Liver (tissue), 9 donors: Measurements from ENCODE around the gene DDR1. TPM values are rescaled to one million over a fixed set of nuclear protein-coding genes. Genes with fewer than 3 reads are reported as not detected.

Experiments used
- DNase-seq: peaks from one replicate; pipeline ENCODE4 v3.0.0-alpha.2; 2017; ENCODE audit warnings: low spot score
- H3K27ac ChIP-seq, 2 donors: one replicate each; pipeline ENCODE4 v1.7.0; 2013; ENCODE audit warnings: inconsistent platforms in 2 of 2, low read length in 2 of 2, control low read depth in 1 of 2, low read depth in 1 of 2, mild to moderate bottlenecking in 1 of 2
- H3K27me3 ChIP-seq, 4 donors: one replicate each; pipeline versions ENCODE4 v1.6.1 to v1.7.0; 2013; ENCODE audit warnings: low read length in 3 of 4, inconsistent platforms in 1 of 4, mild to moderate bottlenecking in 1 of 4, moderate library complexity in 1 of 4; ENCODE audit not compliant: control insufficient read depth in 4 of 4, insufficient read depth in 4 of 4
- H3K36me3 ChIP-seq, 4 donors: one replicate each; pipeline versions ENCODE4 v1.6.1 to v1.7.0; 2013; ENCODE audit warnings: low read length in 3 of 4, mild to moderate bottlenecking in 3 of 4, low read depth in 1 of 4, moderate library complexity in 1 of 4; ENCODE audit not compliant: control insufficient read depth in 4 of 4, insufficient read depth in 3 of 4
- H3K4me1 ChIP-seq, 4 donors: one replicate each; pipeline versions ENCODE4 v1.6.1 to v1.7.0; 2013; ENCODE audit warnings: low read length in 3 of 4, mild to moderate bottlenecking in 3 of 4, moderate library complexity in 1 of 4; ENCODE audit not compliant: control insufficient read depth in 4 of 4, insufficient read depth in 4 of 4
- H3K4me3 ChIP-seq, 3 donors: one replicate each; pipeline versions ENCODE4 v1.6.1 to v1.7.0; 2013; ENCODE audit warnings: low read length in 3 of 3, control low read depth in 1 of 3, low read depth in 1 of 3, mild to moderate bottlenecking in 1 of 3
- H3K9ac ChIP-seq, 2 donors: one replicate each; pipeline ENCODE4 v1.7.0; 2013; ENCODE audit warnings: low read length in 2 of 2, mild to moderate bottlenecking in 2 of 2, moderate library complexity in 2 of 2, control low read depth in 1 of 2, low read depth in 1 of 2
- H3K9me3 ChIP-seq, 4 donors: one replicate each; pipeline versions ENCODE4 v1.6.1 to v1.7.0; 2013; ENCODE audit warnings: low read length in 3 of 4; ENCODE audit not compliant: control insufficient read depth in 4 of 4
- ATF3 ChIP-seq: IDR thresholded peaks from 2 replicates; pipeline ENCODE4 v1.6.1; 2016; ENCODE audit warnings: antibody characterized with exemption
- CTCF ChIP-seq: fragments of 150-350 bp; IDR thresholded peaks from 2 replicates; pipeline ENCODE4 v1.5.1; 2017; ENCODE audit warnings: improper control_type of control experiment, low read depth, low read length; ENCODE audit not compliant: missing input control
- EGR1 ChIP-seq, 2 donors: IDR thresholded peaks; 2 replicates each; pipeline ENCODE4 v1.6.1; 2016 to 2018; ENCODE audit warnings: antibody characterized with exemption in 2 of 2, low read depth in 2 of 2
- FOXA1 ChIP-seq: IDR thresholded peaks from 2 replicates; pipeline ENCODE4 v1.6.1; 2016; ENCODE audit warnings: antibody characterized with exemption
- FOXA2 ChIP-seq: IDR thresholded peaks from 2 replicates; pipeline ENCODE4 v1.6.1; 2016; ENCODE audit warnings: antibody characterized with exemption
- GABPA ChIP-seq, 2 donors: IDR thresholded peaks in 1 of 2; conservative IDR thresholded peaks in 1 of 2; 2 replicates each; pipeline ENCODE4 v1.6.1; 2016; ENCODE audit warnings: antibody characterized with exemption in 2 of 2, mild to moderate bottlenecking in 1 of 2, moderate library complexity in 1 of 2
- HNF4A ChIP-seq, 2 donors: conservative IDR thresholded peaks; 2 replicates each; pipeline ENCODE4 v1.6.1; 2016; ENCODE audit warnings: antibody characterized with exemption in 2 of 2, mild to moderate bottlenecking in 2 of 2
- HNF4G ChIP-seq: IDR thresholded peaks from 2 replicates; pipeline ENCODE4 v1.6.1; 2016; ENCODE audit warnings: antibody characterized with exemption
- JUND ChIP-seq, 2 donors: IDR thresholded peaks; 2 replicates each; pipeline ENCODE4 v1.6.1; 2016; ENCODE audit warnings: antibody characterized with exemption in 2 of 2
- NR2F2 ChIP-seq: IDR thresholded peaks from 2 replicates; pipeline ENCODE4 v1.6.1; 2016; ENCODE audit warnings: antibody characterized with exemption
- RAD21 ChIP-seq, 2 donors: IDR thresholded peaks; 2 replicates each; pipeline ENCODE4 v1.6.1; 2016; ENCODE audit warnings: antibody characterized with exemption in 2 of 2, mild to moderate bottlenecking in 2 of 2
- RXRA ChIP-seq, 2 donors: IDR thresholded peaks; 2 replicates each; pipeline ENCODE4 v1.6.1; 2017 to 2018; ENCODE audit warnings: antibody characterized with exemption in 2 of 2, mild to moderate bottlenecking in 1 of 2
- SP1 ChIP-seq: IDR thresholded peaks from 2 replicates; pipeline ENCODE4 v1.6.1; 2018; ENCODE audit warnings: antibody characterized with exemption, mild to moderate bottlenecking
- TAF1 ChIP-seq: conservative IDR thresholded peaks from 2 replicates; pipeline ENCODE4 v1.6.1; 2016; ENCODE audit warnings: antibody characterized with exemption, mild to moderate bottlenecking
- YY1 ChIP-seq: IDR thresholded peaks from 2 replicates; pipeline ENCODE4 v1.6.1; 2016; ENCODE audit warnings: antibody characterized with exemption, mild to moderate bottlenecking
- WGBS: extraction: QIAGEN DNeasy Blood & Tissue Kit; methylation state at CpG from one replicate; pipeline ENCODE4 v1.1.7; 2013; 5-methylcytosine and 5-hydroxymethylcytosine counted together
- polyA plus RNA-seq, 2 donors: library from polyadenylated mRNA; stranded (reverse) in 1 of 2; unstranded in 1 of 2; fragments of 200-250 nt in 1 of 2; fragments of >200 nt in 1 of 2; fragmentation: Nextera tagmentation in 1 of 2; extraction: Ambion mirVana in 1 of 2; gene quantifications; one replicate each; pipeline versions ENCODE4 v1.2.1 to v1.2.3, GENCODE V29; 2013 to 2015
- total RNA-seq, 2 donors: library from RNA; depleted of rRNA; stranded (reverse); fragments of >200 nt; gene quantifications; one replicate each; pipeline ENCODE4 v1.2.3, GENCODE V29; 2014
- TF ChIP-seq, protein P1 (sequence below): IDR thresholded peaks from 2 replicates; pipeline ENCODE4 v1.6.1; 2016; ENCODE audit warnings: antibody characterized with exemption
- TF ChIP-seq, protein P2 (sequence below): IDR thresholded peaks from 2 replicates; pipeline ENCODE4 v1.6.1; 2016; ENCODE audit warnings: antibody characterized with exemption
- donor health status: healthy.
- donor health status: healthy.
- donor health status: healthy.
- donor health status: healthy.
- donor health status: healthy.

The DDR1 gene
- total and polyA plus RNA-seq, 4 donors: 1.2 to 5.3 (median 4.4) TPM

GRCh38 chr6:30891450-30891723 lies 7.1 kb downstream of the DDR1 start:
- 96% methylated on average over 4 of the region's 4 CpGs for WGBS
- no peak overlapping the region for H3K27ac ChIP-seq
- H3K27me3 ChIP-seq: no peaks in the 10 kb centered on the region
- H3K4me1 ChIP-seq: no peaks in the 10 kb centered on the region
- TF ChIP-seq TAF1 (no peak), EGR1 (IDR thresholded peaks at IDR 0.05; ENCODE audit: low read depth in 2 of 2) (no peak), SP1 (no peak), FOXA1 (no peak), FOXA2 (no peak), HNF4G (no peak), RAD21 (IDR thresholded peaks at IDR 0.05) (no peak), HNF4A (conservative IDR thresholded peaks at IDR 0.05) (no peak), ATF3 (no peak), CTCF (no peak), NR2F2 (no peak), JUND (IDR thresholded peaks at IDR 0.05) (no peak)
- TF ChIP-seq, protein P1, sequence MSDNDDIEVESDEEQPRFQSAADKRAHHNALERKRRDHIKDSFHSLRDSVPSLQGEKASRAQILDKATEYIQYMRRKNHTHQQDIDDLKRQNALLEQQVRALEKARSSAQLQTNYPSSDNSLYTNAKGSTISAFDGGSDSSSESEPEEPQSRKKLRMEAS: no peak
- no peak overlapping the region for H3K4me3 ChIP-seq
- DNase-seq: no peak
- peaks cover 0 to 6% (median 1%) of the 10 kb centered on the region in 4 donors for H3K36me3 ChIP-seq
- no peaks in the 10 kb centered on the region for H3K9me3 ChIP-seq
- no peak overlapping the region for H3K9ac ChIP-seq

DNA sequence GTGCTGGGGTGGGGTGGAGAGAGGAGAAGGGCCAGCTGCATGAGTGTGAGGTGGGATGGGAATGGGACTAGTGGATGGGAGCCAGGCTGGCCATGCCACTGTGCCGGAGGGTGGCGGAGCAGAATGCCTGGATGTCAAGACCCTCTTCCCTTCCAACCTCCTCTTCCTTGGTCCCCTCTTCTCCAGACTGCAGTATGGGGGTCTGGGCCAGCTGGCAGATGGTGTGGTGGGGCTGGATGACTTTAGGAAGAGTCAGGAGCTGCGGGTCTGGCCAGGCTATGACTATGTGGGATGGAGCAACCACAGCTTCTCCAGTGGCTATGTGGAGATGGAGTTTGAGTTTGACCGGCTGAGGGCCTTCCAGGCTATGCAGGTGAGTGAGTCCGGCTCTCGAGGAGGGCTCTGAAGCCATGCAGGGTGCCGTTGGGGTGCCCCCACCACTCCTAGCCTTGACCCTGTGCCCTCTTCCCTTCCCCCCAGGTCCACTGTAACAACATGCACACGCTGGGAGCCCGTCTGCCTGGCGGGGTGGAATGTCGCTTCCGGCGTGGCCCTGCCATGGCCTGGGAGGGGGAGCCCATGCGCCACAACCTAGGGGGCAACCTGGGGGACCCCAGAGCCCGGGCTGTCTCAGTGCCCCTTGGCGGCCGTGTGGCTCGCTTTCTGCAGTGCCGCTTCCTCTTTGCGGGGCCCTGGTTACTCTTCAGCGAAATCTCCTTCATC lies 7.7 kb downstream of the DDR1 start:
- Histone ChIP-seq H3K27ac (no peak overlapping the region), H3K27me3 (no peaks in the 10 kb centered on the region), H3K36me3 (peaks cover 0 to 6% (median 1%) of the 10 kb centered on the region in 4 donors), H3K4me1 (no peaks in the 10 kb centered on the region), H3K9me3 (no peaks in the 10 kb centered on the region), H3K9ac (no peak overlapping the region), H3K4me3 (no peak overlapping the region)
- TF ChIP-seq JUND (IDR thresholded peaks at IDR 0.05) (no peak), SP1 (no peak), HNF4G (no peak)
- TF ChIP-seq, protein P1: no peak
- DNase-seq: no peak
- WGBS: 92% methylated on average over 21 of the region's 21 CpGs

DNA sequence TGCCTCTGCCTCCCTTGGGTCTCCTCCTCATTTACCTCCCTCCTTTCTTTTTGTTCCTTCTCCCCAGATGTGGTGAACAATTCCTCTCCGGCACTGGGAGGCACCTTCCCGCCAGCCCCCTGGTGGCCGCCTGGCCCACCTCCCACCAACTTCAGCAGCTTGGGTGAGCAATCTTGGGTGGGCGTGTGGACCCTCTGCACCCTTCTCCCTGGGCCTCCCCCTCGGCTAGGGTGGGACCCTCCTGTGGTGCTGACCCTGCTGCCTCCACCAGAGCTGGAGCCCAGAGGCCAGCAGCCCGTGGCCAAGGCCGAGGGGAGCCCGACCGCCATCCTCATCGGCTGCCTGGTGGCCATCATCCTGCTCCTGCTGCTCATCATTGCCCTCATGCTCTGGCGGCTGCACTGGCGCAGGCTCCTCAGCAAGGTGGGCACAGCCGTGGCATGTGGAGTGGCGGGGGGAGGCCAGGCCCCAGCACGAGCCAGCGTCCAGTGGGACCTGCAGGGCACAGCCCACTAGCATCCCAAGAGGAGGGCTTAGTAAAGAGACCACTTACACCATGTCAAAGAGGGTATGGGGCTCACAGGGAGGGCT lies 8.8 kb downstream of the DDR1 start:
- no peak for DNase-seq
- Histone ChIP-seq H3K36me3 (peaks cover 0 to 14% (median 1%) of the 10 kb centered on the region in 4 donors), H3K27me3 (no peaks in the 10 kb centered on the region), H3K27ac (no peak overlapping the region), H3K9me3 (no peaks in the 10 kb centered on the region), H3K9ac (no peak overlapping the region), H3K4me1 (no peaks in the 10 kb centered on the region), H3K4me3 (no peak overlapping the region)
- WGBS: 90% methylated on average over 16 of the region's 16 CpGs
- TF ChIP-seq, protein P1: no peak
- TF ChIP-seq TAF1 (no peak), YY1 (no peak), RAD21 (IDR thresholded peaks at IDR 0.05) (no peak), GABPA (IDR thresholded peaks at IDR 0.05 in 1 of 2, conservative IDR thresholded peaks at IDR 0.05 in 1 of 2) (no peak), RXRA (IDR thresholded peaks at IDR 0.05) (no peak), SP1 (no peak), HNF4G (no peak), HNF4A (conservative IDR thresholded peaks at IDR 0.05) (no peak), FOXA2 (no peak), JUND (IDR thresholded peaks at IDR 0.05) (no peak), EGR1 (IDR thresholded peaks at IDR 0.05; ENCODE audit: low read depth in 2 of 2) (no peak), NR2F2 (no peak), CTCF (no peak)
- TF ChIP-seq, protein P2, sequence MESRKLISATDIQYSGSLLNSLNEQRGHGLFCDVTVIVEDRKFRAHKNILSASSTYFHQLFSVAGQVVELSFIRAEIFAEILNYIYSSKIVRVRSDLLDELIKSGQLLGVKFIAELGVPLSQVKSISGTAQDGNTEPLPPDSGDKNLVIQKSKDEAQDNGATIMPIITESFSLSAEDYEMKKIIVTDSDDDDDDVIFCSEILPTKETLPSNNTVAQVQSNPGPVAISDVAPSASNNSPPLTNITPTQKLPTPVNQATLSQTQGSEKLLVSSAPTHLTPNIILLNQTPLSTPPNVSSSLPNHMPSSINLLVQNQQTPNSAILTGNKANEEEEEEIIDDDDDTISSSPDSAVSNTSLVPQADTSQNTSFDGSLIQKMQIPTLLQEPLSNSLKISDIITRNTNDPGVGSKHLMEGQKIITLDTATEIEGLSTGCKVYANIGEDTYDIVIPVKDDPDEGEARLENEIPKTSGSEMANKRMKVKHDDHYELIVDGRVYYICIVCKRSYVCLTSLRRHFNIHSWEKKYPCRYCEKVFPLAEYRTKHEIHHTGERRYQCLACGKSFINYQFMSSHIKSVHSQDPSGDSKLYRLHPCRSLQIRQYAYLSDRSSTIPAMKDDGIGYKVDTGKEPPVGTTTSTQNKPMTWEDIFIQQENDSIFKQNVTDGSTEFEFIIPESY: no peak
